Immature natural killer cell (primary cell): ENCODE results near the gene NTSR2. TPM values are rescaled to one million over a fixed set of nuclear protein-coding genes. Genes with fewer than 3 reads are reported as not detected.

Source experiments
- DNase-seq, 3 donors: peaks; one replicate each; pipeline ENCODE4 v3.0.0; 2022; ENCODE audit warnings: mixed read lengths in 1 of 3
- H3K27ac Mint-ChIP-seq, 6 donors: one replicate each; pipeline ENCODE4 v1.8.0; 2020; ENCODE audit warnings: mixed read lengths in 6 of 6, mild to moderate bottlenecking in 5 of 6, inconsistent platforms in 4 of 6, moderate library complexity in 3 of 6
- H3K27me3 Mint-ChIP-seq, 3 donors: one replicate each; pipeline ENCODE4 v1.8.0; 2020 to 2021; ENCODE audit warnings: low read depth in 3 of 3, mild to moderate bottlenecking in 3 of 3, mixed read lengths in 3 of 3, moderate library complexity in 3 of 3, inconsistent platforms in 1 of 3
- H3K36me3 Mint-ChIP-seq, 3 donors: one replicate each; pipeline ENCODE4 v1.8.0; 2020; ENCODE audit warnings: mixed read lengths in 3 of 3, inconsistent platforms in 2 of 3, mild to moderate bottlenecking in 2 of 3
- H3K4me1 Mint-ChIP-seq, 2 donors: one replicate each; pipeline ENCODE4 v1.8.0; 2020; ENCODE audit warnings: inconsistent platforms in 2 of 2, mild to moderate bottlenecking in 2 of 2, mixed read lengths in 2 of 2, moderate library complexity in 1 of 2
- H3K4me3 Mint-ChIP-seq, 5 donors: one replicate each; pipeline ENCODE4 v1.8.0; 2020; ENCODE audit warnings: mild to moderate bottlenecking in 5 of 5, mixed read lengths in 5 of 5, inconsistent platforms in 3 of 5, moderate library complexity in 3 of 5
- H3K9me3 Mint-ChIP-seq, 6 donors: one replicate each; pipeline ENCODE4 v1.8.0; 2020; ENCODE audit warnings: mild to moderate bottlenecking in 6 of 6, mixed read lengths in 6 of 6, inconsistent platforms in 4 of 6, moderate library complexity in 3 of 6
- polyA plus RNA-seq, 3 donors: library from polyadenylated mRNA; unstranded; fragments of 300-500 nt; fragmentation: Illumina TruSeq; gene quantifications; one replicate each; pipeline ENCODE4 v1.2.3, GENCODE V29; 2021

The NTSR2 gene
- polyA plus RNA-seq, 3 donors from 2014 or later = not detected

GRCh38 chr2:11649093-11649492 lies 20.9 kb downstream of the NTSR2 start:
- no peak overlapping the region for H3K4me3 Mint-ChIP-seq
- no peaks in the 10 kb centered on the region for H3K4me1 Mint-ChIP-seq
- H3K36me3 Mint-ChIP-seq = no peaks in the 10 kb centered on the region
- H3K9me3 Mint-ChIP-seq = no peaks in the 10 kb centered on the region
- no peak for DNase-seq
- H3K27me3 Mint-ChIP-seq = peaks cover 2 to 9% (median 6%) of the 10 kb centered on the region in 3 donors
- H3K27ac Mint-ChIP-seq = no peak overlapping the region

GRCh38 chr2:11647834-11648600 lies 22.0 kb downstream of the NTSR2 start:
- Mint-ChIP-seq H3K4me3 (no peak overlapping the region), H3K9me3 (no peaks in the 10 kb centered on the region), H3K27ac (no peak overlapping the region), H3K4me1 (no peaks in the 10 kb centered on the region), H3K27me3 (peaks cover 2 to 9% (median 3%) of the 10 kb centered on the region in 3 donors), H3K36me3 (peaks cover 0 to 3% (median 0%) of the 10 kb centered on the region in 3 donors)
- DNase-seq = no peak

- DNase-seq = no peak
- no peak overlapping the region for H3K4me3 Mint-ChIP-seq
- H3K36me3 Mint-ChIP-seq = peaks cover 0 to 3% (median 0%) of the 10 kb centered on the region in 3 donors
- H3K4me1 Mint-ChIP-seq = no peaks in the 10 kb centered on the region
- H3K27me3 Mint-ChIP-seq = peaks cover 2 to 7% (median 3%) of the 10 kb centered on the region in 3 donors
- H3K27ac Mint-ChIP-seq = no peak overlapping the region
- no peaks in the 10 kb centered on the region for H3K9me3 Mint-ChIP-seq
Observed at GRCh38 chr2:11646530-11646929, 23.5 kb downstream of the NTSR2 start.

- peaks cover 0 to 3% (median 0%) of the 10 kb centered on the region in 3 donors for H3K27me3 Mint-ChIP-seq
- H3K27ac Mint-ChIP-seq = no peak overlapping the region
- no peaks in the 10 kb centered on the region for H3K4me1 Mint-ChIP-seq
- peaks cover 0 to 6% (median 0%) of the 10 kb centered on the region in 3 donors for H3K36me3 Mint-ChIP-seq
- no peaks in the 10 kb centered on the region for H3K9me3 Mint-ChIP-seq
- no peak for DNase-seq
- no peak overlapping the region for H3K4me3 Mint-ChIP-seq
Observed at GRCh38 chr2:11644293-11644692, 25.7 kb downstream of the NTSR2 start.

GRCh38 chr2:11642972-11643371 lies 27.0 kb downstream of the NTSR2 start:
- no peak for DNase-seq
- H3K36me3 Mint-ChIP-seq = peaks cover 0 to 7% (median 0%) of the 10 kb centered on the region in 3 donors
- H3K27ac Mint-ChIP-seq = no peak overlapping the region
- H3K27me3 Mint-ChIP-seq = peaks cover 0 to 3% (median 0%) of the 10 kb centered on the region in 3 donors
- H3K4me1 Mint-ChIP-seq = no peaks in the 10 kb centered on the region
- H3K9me3 Mint-ChIP-seq = no peaks in the 10 kb centered on the region
- H3K4me3 Mint-ChIP-seq = no peak overlapping the region

- no peak for DNase-seq
- Mint-ChIP-seq H3K4me1 (no peaks in the 10 kb centered on the region), H3K27ac (no peak overlapping the region), H3K4me3 (no peak overlapping the region), H3K9me3 (peaks cover 0 to 2% (median 0%) of the 10 kb centered on the region in 6 donors), H3K36me3 (peaks cover 0 to 7% (median 0%) of the 10 kb centered on the region in 3 donors), H3K27me3 (no peaks in the 10 kb centered on the region)
Observed at GRCh38 chr2:11640132-11640531, 29.9 kb downstream of the NTSR2 start.

GRCh38 chr2:11639503-11639902 lies 30.5 kb downstream of the NTSR2 start:
- H3K4me3 Mint-ChIP-seq = no peak overlapping the region
- H3K4me1 Mint-ChIP-seq = no peaks in the 10 kb centered on the region
- peaks cover 0 to 2% (median 0%) of the 10 kb centered on the region in 6 donors for H3K9me3 Mint-ChIP-seq
- H3K27ac Mint-ChIP-seq = no peak overlapping the region
- peaks cover 0 to 7% (median 3%) of the 10 kb centered on the region in 3 donors for H3K36me3 Mint-ChIP-seq
- DNase-seq = no peak
- no peaks in the 10 kb centered on the region for H3K27me3 Mint-ChIP-seq

- no peak overlapping the region for H3K4me3 Mint-ChIP-seq
- no peaks in the 10 kb centered on the region for H3K4me1 Mint-ChIP-seq
- peaks cover 0 to 4% (median 3%) of the 10 kb centered on the region in 3 donors for H3K36me3 Mint-ChIP-seq
- H3K9me3 Mint-ChIP-seq = peaks cover 0 to 2% (median 0%) of the 10 kb centered on the region in 6 donors
- no peak overlapping the region for H3K27ac Mint-ChIP-seq
- DNase-seq = no peak
- H3K27me3 Mint-ChIP-seq = no peaks in the 10 kb centered on the region
Observed at GRCh38 chr2:11637546-11637945, 32.4 kb downstream of the NTSR2 start.

GRCh38 chr2:11636593-11637295 lies 33.3 kb downstream of the NTSR2 start:
- H3K9me3 Mint-ChIP-seq = peaks cover 0 to 2% (median 0%) of the 10 kb centered on the region in 6 donors
- peaks cover 0 to 4% (median 0%) of the 10 kb centered on the region in 3 donors for H3K27me3 Mint-ChIP-seq
- no peak overlapping the region for H3K4me3 Mint-ChIP-seq
- peaks cover 0 to 4% (median 3%) of the 10 kb centered on the region in 3 donors for H3K36me3 Mint-ChIP-seq
- DNase-seq = no peak
- no peaks in the 10 kb centered on the region for H3K4me1 Mint-ChIP-seq
- no peak overlapping the region for H3K27ac Mint-ChIP-seq

GRCh38 chr2:11635141-11635540 lies 34.9 kb downstream of the NTSR2 start:
- peaks cover 0 to 2% (median 0%) of the 10 kb centered on the region in 6 donors for H3K9me3 Mint-ChIP-seq
- no peak overlapping the region for H3K27ac Mint-ChIP-seq

GRCh38 chr2:11634584-11634983 lies 35.4 kb downstream of the NTSR2 start:
- Mint-ChIP-seq H3K36me3 (peaks cover 0 to 4% (median 3%) of the 10 kb centered on the region in 3 donors), H3K27ac (no peak overlapping the region), H3K4me1 (no peaks in the 10 kb centered on the region), H3K9me3 (peaks cover 0 to 2% (median 0%) of the 10 kb centered on the region in 6 donors), H3K4me3 (no peak overlapping the region), H3K27me3 (peaks cover 0 to 4% (median 2%) of the 10 kb centered on the region in 3 donors)
- no peak for DNase-seq

More at GRCh38 chr2:11635141-11635540, 34.9 kb downstream of the NTSR2 start:
- no peak for DNase-seq
- H3K4me1 Mint-ChIP-seq = no peaks in the 10 kb centered on the region
- H3K36me3 Mint-ChIP-seq = peaks cover 0 to 4% (median 3%) of the 10 kb centered on the region in 3 donors
- H3K4me3 Mint-ChIP-seq = no peak overlapping the region
- peaks cover 0 to 4% (median 2%) of the 10 kb centered on the region in 3 donors for H3K27me3 Mint-ChIP-seq

- Mint-ChIP-seq H3K27me3 (peaks cover 0 to 4% (median 2%) of the 10 kb centered on the region in 3 donors), H3K9me3 (peaks cover 0 to 2% (median 0%) of the 10 kb centered on the region in 6 donors), H3K36me3 (peaks cover 0 to 3% (median 0%) of the 10 kb centered on the region in 3 donors), H3K27ac (no peak overlapping the region), H3K4me3 (no peak overlapping the region), H3K4me1 (no peaks in the 10 kb centered on the region)
- no peak for DNase-seq
Observed at GRCh38 chr2:11633923-11634478, 36.0 kb downstream of the NTSR2 start.

GRCh38 chr2:11631462-11631861 lies 38.5 kb downstream of the NTSR2 start:
- DNase-seq = no peak
- Mint-ChIP-seq H3K27ac (no peak overlapping the region), H3K4me1 (no peaks in the 10 kb centered on the region), H3K36me3 (peaks cover 0 to 7% (median 7%) of the 10 kb centered on the region in 3 donors), H3K4me3 (no peak overlapping the region), H3K9me3 (peaks cover 0 to 2% (median 0%) of the 10 kb centered on the region in 6 donors), H3K27me3 (peaks cover 2 to 7% (median 4%) of the 10 kb centered on the region in 3 donors)

GRCh38 chr2:11630855-11631254 lies 39.1 kb downstream of the NTSR2 start:
- Mint-ChIP-seq H3K27me3 (peaks cover 2 to 7% (median 4%) of the 10 kb centered on the region in 3 donors), H3K36me3 (peaks cover 0 to 7% (median 7%) of the 10 kb centered on the region in 3 donors), H3K4me1 (no peaks in the 10 kb centered on the region), H3K9me3 (peaks cover 0 to under 1% (median 0%) of the 10 kb centered on the region in 6 donors), H3K27ac (no peak overlapping the region), H3K4me3 (no peak overlapping the region)
- no peak for DNase-seq
